HepG2 (cell line): ENCODE data around the gene SUN5. TPM values are rescaled to one million over a fixed set of nuclear protein-coding genes. Genes with fewer than 3 reads are reported as not detected.

ENCODE experiments used
- DZIP1 ChIP-seq: sonication (generic); formaldehyde crosslinking; IDR thresholded peaks from 2 replicates; pipeline ENCODE4 v1.5.0; 2020; ENCODE audit warnings: mild to moderate bottlenecking, missing genetic modification reagents
- E2F5 ChIP-seq: sonication (generic); formaldehyde crosslinking; conservative IDR thresholded peaks from 2 replicates; pipeline ENCODE4 v1.4.0; 2020; ENCODE audit warnings: missing genetic modification reagents
- HNRNPK ChIP-seq: fragments of 200-400 bp; formaldehyde crosslinking; IDR thresholded peaks from 2 replicates; pipeline ENCODE4 v1.6.1; 2018; ENCODE audit warnings: low read length, low read depth, moderate library complexity, mild to moderate bottlenecking; ENCODE audit not compliant: poor library complexity, severe bottlenecking
- KDM3A ChIP-seq: IDR thresholded peaks from 2 replicates; pipeline ENCODE4 v1.6.1; 2018; ENCODE audit warnings: low read depth, missing compliant biosample characterization
- MEIS1 ChIP-seq: sonication (generic); formaldehyde crosslinking; IDR thresholded peaks from 2 replicates; pipeline ENCODE4 v1.9.0; 2021; ENCODE audit warnings: mild to moderate bottlenecking, missing genetic modification reagents, moderate library complexity, borderline replicate concordance
- MNT ChIP-seq: fragments of 450-650 bp; IDR thresholded peaks from 2 replicates; pipeline ENCODE4 v1.6.1; 2016
- MTA1 ChIP-seq: sonication (generic); formaldehyde crosslinking; IDR thresholded peaks from 2 replicates; pipeline ENCODE4 v1.4.0; 2020; ENCODE audit warnings: missing genetic modification reagents, mild to moderate bottlenecking, borderline replicate concordance
- PHF5A ChIP-seq: IDR thresholded peaks from one replicate; pipeline ENCODE4 v1.6.1; 2018; ENCODE audit warnings: low read depth, missing genetic modification reagents; ENCODE audit not compliant: unreplicated experiment
- SMAD3 ChIP-seq: sonication (generic); formaldehyde crosslinking; IDR thresholded peaks from 2 replicates; pipeline ENCODE4 v1.4.0; 2020; ENCODE audit warnings: missing genetic modification reagents
- SMC3 ChIP-seq: IDR thresholded peaks from 2 replicates; pipeline ENCODE4 v1.6.1; 2011; ENCODE audit warnings: low read length, improper control_type of control experiment
- WIZ ChIP-seq: sonication (generic); formaldehyde crosslinking; IDR thresholded peaks from 2 replicates; pipeline ENCODE4 v1.5.1; 2020; ENCODE audit warnings: mild to moderate bottlenecking, missing genetic modification reagents
- ZFP82 ChIP-seq: sonication (generic); formaldehyde crosslinking; IDR thresholded peaks from 2 replicates; pipeline ENCODE4 v1.5.1; 2020; ENCODE audit warnings: mild to moderate bottlenecking, missing genetic modification reagents, borderline replicate concordance
- ZGPAT ChIP-seq: IDR thresholded peaks from 2 replicates; pipeline ENCODE4 v1.6.1; 2016; ENCODE audit warnings: mild to moderate bottlenecking
- ZNF18 ChIP-seq: sonication (generic); formaldehyde crosslinking; IDR thresholded peaks from 2 replicates; pipeline ENCODE4 v1.8.0; 2022; ENCODE audit warnings: mild to moderate bottlenecking, missing genetic modification reagents; ENCODE audit not compliant: insufficient replicate concordance
- ZNF552 ChIP-seq: sonication (generic); formaldehyde crosslinking; IDR thresholded peaks from 2 replicates; pipeline ENCODE4 v1.9.0; 2022; ENCODE audit warnings: missing genetic modification reagents, mild to moderate bottlenecking, borderline replicate concordance
- ZNF615 ChIP-seq: sonication (generic); formaldehyde crosslinking; IDR thresholded peaks from 2 replicates; pipeline ENCODE4 v1.5.0; 2020; ENCODE audit warnings: mild to moderate bottlenecking, missing genetic modification reagents, borderline replicate concordance
- ZNF792 ChIP-seq: IDR thresholded peaks from 2 replicates; pipeline ENCODE4 v1.6.1; 2016
- polyA plus RNA-seq, 8 experiments: library from polyadenylated mRNA; depleted of rRNA in 3 of 8; stranded (reverse) in 7 of 8; unstranded in 1 of 8; fragments of >200 nt; fragmentation: Illumina TruSeq in 4 of 8; extraction: Trizol in 4 of 8; gene quantifications; 2 replicates each; pipeline versions ENCODE4 v1.2.1 to v1.2.3, GENCODE V29; 2011 to 2016; ENCODE audit warnings: low read depth in 4 of 8, missing spikeins in 1 of 8, mixed read lengths in 1 of 8; ENCODE audit not compliant: insufficient read depth in 1 of 8
- total RNA-seq, 5 experiments: library from RNA; depleted of rRNA; stranded (reverse); fragments of >200 nt; fragmentation: Illumina TruSeq; extraction: Trizol; gene quantifications; 2 replicates each; pipeline ENCODE4 v1.2.3, GENCODE V29; 2016; ENCODE audit warnings: low read depth in 1 of 5
- TF ChIP-seq, protein P1 (sequence below): sonication (generic); formaldehyde crosslinking; IDR thresholded peaks from 2 replicates; pipeline ENCODE4 v1.4.0; 2020; ENCODE audit warnings: missing genetic modification reagents, borderline replicate concordance

Gene SUN5
- total and polyA plus RNA-seq, 2 of the 13 experiments (the other 11 are each of a cell fraction or from before 2014, with no cell fraction given) = not detected

DNA sequence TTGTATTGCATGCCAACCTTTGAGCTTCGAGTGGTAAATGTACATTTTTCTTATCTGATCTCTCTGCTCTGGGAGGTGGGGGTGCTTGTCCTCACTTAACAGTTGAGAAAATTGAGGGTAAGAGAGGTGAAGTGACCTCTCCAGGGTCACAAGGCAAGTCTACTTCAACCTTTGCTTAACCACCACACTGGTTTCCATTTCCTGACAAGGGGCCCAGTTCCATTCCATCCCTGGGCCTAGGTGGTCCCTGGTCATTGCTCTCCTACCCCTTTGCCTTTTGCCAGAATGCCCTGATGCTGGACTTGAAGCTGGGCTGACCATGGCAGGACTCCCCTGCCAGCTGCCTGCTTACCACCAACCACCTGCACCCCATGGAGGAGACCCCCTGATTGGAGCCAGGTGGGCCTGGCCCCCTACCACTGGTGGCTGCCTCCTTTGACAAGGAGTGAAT, 39.5 kb upstream of the SUN5 start (continued):
- TF ChIP-seq MEIS1 (CRISPR knock-in tag) = peak; percentile 47; the same call in 1 of the 2 replicates
- peak; percentile 51 for TF ChIP-seq MTA1 (CRISPR knock-in tag)
- TF ChIP-seq ZNF792 = no peak
- no peak for TF ChIP-seq DZIP1 (CRISPR knock-in tag)
- no peak for TF ChIP-seq E2F5 (CRISPR knock-in tag)
- 0 out of 2 replicates have a peak, but pooled peaks have one; percentile 26 for TF ChIP-seq ZGPAT (CRISPR knock-in tag)
- no peak for TF ChIP-seq MNT
- TF ChIP-seq SMAD3 (CRISPR knock-in tag) = no peak
- TF ChIP-seq SMC3 = no peak
- no peak for TF ChIP-seq KDM3A (CRISPR knock-in tag)
- TF ChIP-seq ZNF615 (CRISPR knock-in tag) = no peak
- no peak for TF ChIP-seq PHF5A (CRISPR knock-in tag)
- no peak for TF ChIP-seq ZFP82 (CRISPR knock-in tag)
- TF ChIP-seq, protein P1, sequence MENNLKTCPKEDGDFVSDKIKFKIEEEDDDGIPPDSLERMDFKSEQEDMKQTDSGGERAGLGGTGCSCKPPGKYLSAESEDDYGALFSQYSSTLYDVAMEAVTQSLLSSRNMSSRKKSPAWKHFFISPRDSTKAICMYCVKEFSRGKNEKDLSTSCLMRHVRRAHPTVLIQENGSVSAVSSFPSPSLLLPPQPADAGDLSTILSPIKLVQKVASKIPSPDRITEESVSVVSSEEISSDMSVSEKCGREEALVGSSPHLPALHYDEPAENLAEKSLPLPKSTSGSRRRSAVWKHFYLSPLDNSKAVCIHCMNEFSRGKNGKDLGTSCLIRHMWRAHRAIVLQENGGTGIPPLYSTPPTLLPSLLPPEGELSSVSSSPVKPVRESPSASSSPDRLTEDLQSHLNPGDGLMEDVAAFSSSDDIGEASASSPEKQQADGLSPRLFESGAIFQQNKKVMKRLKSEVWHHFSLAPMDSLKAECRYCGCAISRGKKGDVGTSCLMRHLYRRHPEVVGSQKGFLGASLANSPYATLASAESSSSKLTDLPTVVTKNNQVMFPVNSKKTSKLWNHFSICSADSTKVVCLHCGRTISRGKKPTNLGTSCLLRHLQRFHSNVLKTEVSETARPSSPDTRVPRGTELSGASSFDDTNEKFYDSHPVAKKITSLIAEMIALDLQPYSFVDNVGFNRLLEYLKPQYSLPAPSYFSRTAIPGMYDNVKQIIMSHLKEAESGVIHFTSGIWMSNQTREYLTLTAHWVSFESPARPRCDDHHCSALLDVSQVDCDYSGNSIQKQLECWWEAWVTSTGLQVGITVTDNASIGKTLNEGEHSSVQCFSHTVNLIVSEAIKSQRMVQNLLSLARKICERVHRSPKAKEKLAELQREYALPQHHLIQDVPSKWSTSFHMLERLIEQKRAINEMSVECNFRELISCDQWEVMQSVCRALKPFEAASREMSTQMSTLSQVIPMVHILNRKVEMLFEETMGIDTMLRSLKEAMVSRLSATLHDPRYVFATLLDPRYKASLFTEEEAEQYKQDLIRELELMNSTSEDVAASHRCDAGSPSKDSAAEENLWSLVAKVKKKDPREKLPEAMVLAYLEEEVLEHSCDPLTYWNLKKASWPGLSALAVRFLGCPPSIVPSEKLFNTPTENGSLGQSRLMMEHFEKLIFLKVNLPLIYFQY (CRISPR knock-in tag) = no peak
- TF ChIP-seq WIZ (CRISPR knock-in tag) = no peak
- no peak for TF ChIP-seq HNRNPK
- no peak for TF ChIP-seq ZNF552
- TF ChIP-seq ZNF18 = no peak
